AG04450 (cell line): ENCODE measurements around the gene NFATC2. TPM values are rescaled to one million over a fixed set of nuclear protein-coding genes. Genes with fewer than 3 reads are reported as not detected.
A peak's percentile ranks its signal among the peaks of the same experiment; 100 is the strongest.
"Not testable (repeated sequence)": the region's sequence is repeated elsewhere in the genome, so short reads cannot be mapped to it uniquely, and the experiment has no call there.

Source experiments
- CTCF ChIA-PET: fragments of 300-600, 350-600 bp; formaldehyde crosslinking; extraction: SDS; loops from one replicate; lab custom pipeline; 2022; ENCODE audit warnings: antibody characterized with exemption, inconsistent platforms; lab: Charles Lee
- POLR2A ChIA-PET: fragments of 350-600 bp; formaldehyde crosslinking; extraction: SDS; loops from one replicate; lab custom pipeline; 2021; ENCODE audit warnings: antibody characterized with exemption, inconsistent platforms; lab: Yijun Ruan, JAX
- DNase-seq: peaks from one replicate; pipeline ENCODE4 v3.0.0-alpha.2; 2011; ENCODE audit warnings: low read depth, low spot score
- H3K27ac ChIP-seq: one replicate; pipeline ENCODE4 v1.5.1; 2012; ENCODE audit warnings: low read depth, low read length, control low read depth
- H3K27me3 ChIP-seq: one replicate; pipeline ENCODE4 v1.6.0; 2012; ENCODE audit warnings: low read length; ENCODE audit not compliant: control insufficient read depth, insufficient read depth
- H3K4me3 ChIP-seq: 2 replicates; pipeline ENCODE4 v1.5.1; 2011; ENCODE audit warnings: mild to moderate bottlenecking, low read depth, low read length, control low read depth
- H3K9me3 ChIP-seq: 2 replicates; pipeline ENCODE4 v1.5.1; 2012; ENCODE audit warnings: low read length; ENCODE audit not compliant: control insufficient read depth, insufficient read depth
- CTCF ChIP-seq: IDR thresholded peaks from 2 replicates; pipeline ENCODE4 v1.5.1; 2011; ENCODE audit warnings: low read depth, low read length, control low read depth, inconsistent platforms
- polyA plus RNA-seq: library from polyadenylated mRNA; depleted of rRNA; stranded (reverse); fragments of >200 nt; gene quantifications from 2 replicates; pipeline ENCODE4 v1.2.3, GENCODE V29; 2011

Gene NFATC2
- polyA plus RNA-seq, 1 experiment: 0.07 TPM

GRCh38 chr20:51345601-51346101 lies 196.9 kb downstream of the NFATC2 start:
- no peak overlapping the region for H3K27ac ChIP-seq

GRCh38 chr20:51343802-51344201 lies 198.7 kb downstream of the NFATC2 start:
- DNase-seq, CTCF ChIA-PET, H3K9me3 ChIP-seq, POLR2A ChIA-PET, H3K4me3 ChIP-seq, H3K27me3 ChIP-seq, H3K27ac ChIP-seq: not testable (repeated sequence)

More at GRCh38 chr20:51345601-51346101, 196.9 kb downstream of the NFATC2 start:
- no peak for DNase-seq
- ChIA-PET POLR2A (no interaction called here), CTCF (no interaction called here)
- H3K27me3 ChIP-seq: no peaks in the 10 kb centered on the region
- H3K9me3 ChIP-seq: peaks cover 6% of the 10 kb centered on the region; the same call in 1 of the 2 replicates
- no peak overlapping the region for H3K4me3 ChIP-seq
- no peak for TF ChIP-seq CTCF

GRCh38 chr20:51342510-51343236 lies 199.8 kb downstream of the NFATC2 start:
- H3K27ac ChIP-seq: no peak overlapping the region
- H3K4me3 ChIP-seq: no peak overlapping the region
- DNase-seq: no peak
- ChIA-PET CTCF (no interaction called here), POLR2A (no interaction called here)
- H3K9me3 ChIP-seq: peaks cover 6% of the 10 kb centered on the region; the same call in 1 of the 2 replicates
- TF ChIP-seq CTCF: no peak
- H3K27me3 ChIP-seq: no peaks in the 10 kb centered on the region

GRCh38 chr20:51341581-51341980 lies 200.9 kb downstream of the NFATC2 start:
- DNase-seq: no peak
- TF ChIP-seq CTCF: no peak
- no peak overlapping the region for H3K4me3 ChIP-seq
- H3K27ac ChIP-seq: peak overlapping the region; percentile 39
- POLR2A ChIA-PET: interaction anchor here (0.7 kb wide), 1 partner anchor 359 kb away, joined by 3 read pairs; no protein-coding TSS in a partner anchor
- H3K27me3 ChIP-seq: no peaks in the 10 kb centered on the region
- peaks cover 6% of the 10 kb centered on the region; the same call in 1 of the 2 replicates for H3K9me3 ChIP-seq
- CTCF ChIA-PET: no interaction called here

- Histone ChIP-seq H3K4me3 (no peak overlapping the region), H3K27ac (no peak overlapping the region), H3K27me3 (no peaks in the 10 kb centered on the region), H3K9me3 (peaks cover 6% of the 10 kb centered on the region; the same call in 1 of the 2 replicates)
- CTCF ChIA-PET: interaction anchor here (1.0 to 1.3 kb wide), 2 partner anchors 14 to 33 kb away, joined by 3 to 4 read pairs; no protein-coding TSS in a partner anchor
- no peak for DNase-seq
- POLR2A ChIA-PET: no interaction called here
- TF ChIP-seq CTCF: no peak
These were observed 202.1 kb downstream of the NFATC2 start for GRCh38 chr20:51340451-51340840.
